ENCODE data around the gene NTSR1. TPM values are rescaled to one million over a fixed set of nuclear protein-coding genes. Genes with fewer than 3 reads are reported as not detected.

The NTSR1 gene
- total RNA-seq, 1 donor from 2014 or later: not detected

- Mint-ChIP-seq H3K27me3 (peaks cover 9% of the 10 kb centered on the region), H3K27ac (no peak overlapping the region), H3K9me3 (no peaks in the 10 kb centered on the region), H3K4me3 (no peak overlapping the region), H3K4me1 (peaks cover 2% of the 10 kb centered on the region), H3K36me3 (ENCODE audit: low read depth) (no peaks in the 10 kb centered on the region)
- DNase-seq: no peak
- ATAC-seq (ENCODE audit: low read depth): no peak
- no peak for TF ChIP-seq CTCF (IDR thresholded peaks at IDR 0.05)
- intact Hi-C loops (cut with micrococcal nuclease): no loop called here
- POLR2A ChIA-PET: no interaction called here
- CTCF ChIA-PET: no interaction called here
Measured at GRCh38 chr20:62702013-62702300, 6.7 kb upstream of the NTSR1 start.

- Mint-ChIP-seq H3K36me3 (ENCODE audit: low read depth) (no peaks in the 10 kb centered on the region), H3K4me1 (peaks cover 5% of the 10 kb centered on the region), H3K27me3 (peaks cover 13% of the 10 kb centered on the region), H3K27ac (no peak overlapping the region), H3K4me3 (no peak overlapping the region), H3K9me3 (no peaks in the 10 kb centered on the region)
- DNase-seq: no peak
- CTCF ChIA-PET: no interaction called here
- ATAC-seq (ENCODE audit: low read depth): peak; percentile 42
- POLR2A ChIA-PET: interaction anchor here (0.7 to 0.8 kb wide), 2 partner anchors 48 to 83 kb away, joined by 3 read pairs; no protein-coding TSS in a partner anchor
- intact Hi-C loops (cut with micrococcal nuclease): no loop called here
- no peak for TF ChIP-seq CTCF (IDR thresholded peaks at IDR 0.05)
Measured at GRCh38 chr20:62702895-62703852, 5.5 kb upstream of the NTSR1 start.

- H3K4me1 Mint-ChIP-seq: peaks cover 6% of the 10 kb centered on the region
- intact Hi-C loops (cut with micrococcal nuclease): no loop called here
- DNase-seq (no peak), ATAC-seq (ENCODE audit: low read depth) (no peak)
- no peak overlapping the region for H3K27ac Mint-ChIP-seq
- ChIA-PET CTCF (no interaction called here), POLR2A (interaction anchor here (0.6 to 0.8 kb wide), 3 partner anchors 48 to 97 kb away, joined by 3 to 4 read pairs (median 3); no protein-coding TSS in a partner anchor)
- no peak overlapping the region for H3K4me3 Mint-ChIP-seq
- no peak for TF ChIP-seq CTCF (IDR thresholded peaks at IDR 0.05)
- peaks cover 14% of the 10 kb centered on the region for H3K27me3 Mint-ChIP-seq
- no peaks in the 10 kb centered on the region for H3K9me3 Mint-ChIP-seq
- H3K36me3 Mint-ChIP-seq (ENCODE audit: low read depth): no peaks in the 10 kb centered on the region
Measured at GRCh38 chr20:62703853-62704228, 4.8 kb upstream of the NTSR1 start.

GRCh38 chr20:62704341-62704948 is 4.2 kb upstream of the NTSR1 start:
- H3K27ac Mint-ChIP-seq: no peak overlapping the region
- H3K4me3 Mint-ChIP-seq: no peak overlapping the region
- H3K27me3 Mint-ChIP-seq: peaks cover 14% of the 10 kb centered on the region
- H3K9me3 Mint-ChIP-seq: no peaks in the 10 kb centered on the region
- ATAC-seq (ENCODE audit: low read depth): no peak
- ChIA-PET POLR2A (interaction anchor here (0.6 kb wide), 1 partner anchor 98 kb away, joined by 4 read pairs; no protein-coding TSS in a partner anchor), CTCF (no interaction called here)
- TF ChIP-seq CTCF (IDR thresholded peaks at IDR 0.05): no peak
- no peaks in the 10 kb centered on the region for H3K36me3 Mint-ChIP-seq (ENCODE audit: low read depth)
- no peak for DNase-seq
- peaks cover 6% of the 10 kb centered on the region for H3K4me1 Mint-ChIP-seq
- intact Hi-C loops (cut with micrococcal nuclease): no loop called here

GRCh38 chr20:62705627-62706026 is 3.0 kb upstream of the NTSR1 start:
- intact Hi-C loops (cut with micrococcal nuclease): no loop called here
- ChIA-PET CTCF (no interaction called here), POLR2A (no interaction called here)
- Mint-ChIP-seq H3K27me3 (peaks cover 25% of the 10 kb centered on the region), H3K36me3 (ENCODE audit: low read depth) (no peaks in the 10 kb centered on the region), H3K4me3 (no peak overlapping the region), H3K9me3 (no peaks in the 10 kb centered on the region), H3K4me1 (peaks cover 6% of the 10 kb centered on the region), H3K27ac (no peak overlapping the region)
- DNase-seq (no peak), ATAC-seq (ENCODE audit: low read depth) (no peak)
- TF ChIP-seq CTCF (IDR thresholded peaks at IDR 0.05): no peak
